ES-I3 (cell line): Measurements from ENCODE around the gene VANGL2.

Experiments used
- H3K36me3 ChIP-seq: 2 replicates; pipeline ENCODE4 v1.6.1; 2013; ENCODE audit warnings: mild to moderate bottlenecking, low read length, control low read depth, moderate library complexity; ENCODE audit not compliant: insufficient read depth
- H3K4me1 ChIP-seq: 2 replicates; pipeline ENCODE4 v1.6.1; 2013; ENCODE audit warnings: mild to moderate bottlenecking, control low read depth, low read length; ENCODE audit not compliant: insufficient read depth
- H3K9ac ChIP-seq: 2 replicates; pipeline ENCODE4 v1.6.1; 2013; ENCODE audit warnings: low read depth, mild to moderate bottlenecking, low read length, moderate library complexity
- H3K9me3 ChIP-seq: 2 replicates; pipeline ENCODE4 v1.6.1; 2013; ENCODE audit warnings: mild to moderate bottlenecking, low read length, moderate library complexity; ENCODE audit not compliant: control insufficient read depth, insufficient read depth

The VANGL2 gene

DNA sequence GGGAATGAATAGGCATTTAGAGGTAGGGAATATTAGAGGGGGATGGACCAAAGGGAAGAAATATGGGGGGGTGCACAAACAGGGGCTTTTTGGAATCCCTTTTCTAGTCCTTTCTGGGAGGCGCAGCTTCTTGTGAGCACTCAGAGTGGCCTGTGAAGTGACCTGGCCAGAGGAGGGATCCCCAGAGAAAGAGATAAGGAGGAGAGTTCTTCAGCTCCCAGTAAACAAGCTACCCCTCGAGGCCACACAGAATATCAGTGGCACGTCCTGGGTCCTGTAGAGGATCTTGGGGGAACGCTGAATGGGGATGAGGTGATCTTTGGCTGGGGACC is 19.4 kb downstream of the VANGL2 start:
- Histone ChIP-seq H3K9me3 (no peaks in the 10 kb centered on the region), H3K4me1 (no peaks in the 10 kb centered on the region), H3K9ac (no peak overlapping the region), H3K36me3 (peaks cover 9% of the 10 kb centered on the region; the same call in 1 of the 2 replicates)

GRCh38 chr1:160420881-160421842 is 20.8 kb downstream of the VANGL2 start:
- Histone ChIP-seq H3K9ac (no peak overlapping the region), H3K9me3 (no peaks in the 10 kb centered on the region), H3K36me3 (peaks cover 11% of the 10 kb centered on the region; the same call in 1 of the 2 replicates), H3K4me1 (no peaks in the 10 kb centered on the region)

- Histone ChIP-seq H3K9me3 (no peaks in the 10 kb centered on the region), H3K4me1 (no peaks in the 10 kb centered on the region), H3K36me3 (peaks cover 11% of the 10 kb centered on the region; the same call in 1 of the 2 replicates), H3K9ac (no peak overlapping the region)
Observed at GRCh38 chr1:160421881-160422280, 21.5 kb downstream of the VANGL2 start.

- Histone ChIP-seq H3K9ac (no peak overlapping the region), H3K36me3 (peaks cover 11% of the 10 kb centered on the region; the same call in 1 of the 2 replicates), H3K4me1 (peaks cover 3% of the 10 kb centered on the region; the same call in 1 of the 2 replicates), H3K9me3 (no peaks in the 10 kb centered on the region)
Observed at GRCh38 chr1:160423966-160424365, 23.6 kb downstream of the VANGL2 start.

DNA sequence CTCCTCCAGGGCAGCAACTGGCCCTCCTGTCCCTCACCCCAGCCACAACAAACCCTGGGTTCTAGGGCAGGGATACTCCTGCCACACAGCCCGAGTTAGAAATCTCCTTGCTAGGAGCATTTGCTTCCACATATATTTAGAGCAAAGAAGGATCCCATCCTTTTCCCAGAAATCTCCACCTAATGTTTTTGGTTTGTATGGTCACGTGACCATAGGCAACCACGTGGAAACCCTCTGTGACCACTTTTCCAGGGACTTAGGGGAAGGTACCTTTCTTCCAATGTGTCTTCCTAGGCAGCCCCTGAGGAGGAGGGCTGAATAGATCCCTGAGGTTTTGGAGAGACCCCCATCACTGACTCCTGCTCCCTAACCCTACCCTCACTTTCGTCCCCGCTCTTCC is 25.5 kb downstream of the VANGL2 start:
- Histone ChIP-seq H3K9ac (no peak overlapping the region), H3K9me3 (no peaks in the 10 kb centered on the region), H3K36me3 (peaks cover 11% of the 10 kb centered on the region; the same call in 1 of the 2 replicates), H3K4me1 (peaks cover 4% of the 10 kb centered on the region; the same call in 1 of the 2 replicates)

DNA sequence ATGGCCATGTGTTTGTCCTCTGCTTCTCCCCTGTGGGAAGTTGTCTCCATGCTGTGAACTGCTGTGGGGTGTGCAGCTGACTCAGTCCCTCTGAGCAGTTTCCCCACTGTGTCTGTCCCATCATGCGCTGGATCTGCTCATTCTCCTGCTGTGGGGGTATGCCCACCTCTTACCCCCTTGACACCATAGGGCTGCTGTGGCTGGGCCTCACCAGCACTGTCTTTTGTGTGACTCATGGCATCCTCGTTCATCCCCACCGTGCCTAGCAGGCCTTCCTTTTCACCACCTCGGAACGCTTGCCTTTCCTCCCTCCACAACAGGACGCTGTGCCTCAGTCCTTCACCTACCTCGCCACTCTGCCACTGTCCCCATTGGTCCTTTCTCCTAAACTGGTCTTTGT is 27.3 kb downstream of the VANGL2 start:
- Histone ChIP-seq H3K36me3 (peaks cover 5% of the 10 kb centered on the region; the same call in 1 of the 2 replicates), H3K9me3 (no peaks in the 10 kb centered on the region), H3K9ac (no peak overlapping the region), H3K4me1 (peaks cover 4% of the 10 kb centered on the region; the same call in 1 of the 2 replicates)

- Histone ChIP-seq H3K4me1 (peaks cover 4% of the 10 kb centered on the region; the same call in 1 of the 2 replicates), H3K36me3 (peaks cover 5% of the 10 kb centered on the region; the same call in 1 of the 2 replicates), H3K9ac (no peak overlapping the region), H3K9me3 (no peaks in the 10 kb centered on the region)
Observed at GRCh38 chr1:160428053-160428452, 27.7 kb downstream of the VANGL2 start.

- Histone ChIP-seq H3K36me3 (peaks cover 5% of the 10 kb centered on the region; the same call in 1 of the 2 replicates), H3K9ac (no peak overlapping the region), H3K4me1 (peaks cover 4% of the 10 kb centered on the region; the same call in 1 of the 2 replicates), H3K9me3 (no peaks in the 10 kb centered on the region)
Observed at GRCh38 chr1:160428655-160429054, 28.3 kb downstream of the VANGL2 start.

- Histone ChIP-seq H3K36me3 (peaks cover 5% of the 10 kb centered on the region; the same call in 1 of the 2 replicates), H3K9ac (no peak overlapping the region), H3K9me3 (0 out of 2 replicates have a peak, but pooled peaks cover 2% of the 10 kb centered on the region), H3K4me1 (peaks cover 4% of the 10 kb centered on the region; the same call in 1 of the 2 replicates)
Observed at GRCh38 chr1:160429125-160429561, 28.8 kb downstream of the VANGL2 start.

GRCh38 chr1:160429702-160430535 is 29.6 kb downstream of the VANGL2 start:
- H3K4me1 ChIP-seq = peaks cover 4% of the 10 kb centered on the region; the same call in 1 of the 2 replicates

DNA sequence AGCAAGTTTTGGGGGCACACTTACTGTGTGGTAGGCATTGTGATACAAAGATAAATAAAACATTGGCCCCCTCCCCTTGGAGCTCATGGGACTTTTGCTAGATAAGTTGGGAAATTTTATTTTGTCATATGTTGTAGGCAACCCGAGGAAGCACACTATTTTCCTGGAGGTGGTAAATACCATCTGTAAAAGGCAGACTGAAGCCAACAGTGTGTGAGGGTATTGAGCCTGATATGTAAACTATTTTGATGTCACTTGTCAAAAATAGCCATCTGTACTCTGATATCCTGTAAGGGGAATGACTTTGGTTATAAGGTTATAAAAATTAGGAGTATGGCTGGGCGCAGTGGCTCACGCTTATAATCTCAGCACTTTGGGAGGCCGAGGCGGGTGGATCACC is 30.6 kb downstream of the VANGL2 start:
- H3K9ac ChIP-seq = no peak overlapping the region
- peaks cover 4% of the 10 kb centered on the region; the same call in 1 of the 2 replicates for H3K4me1 ChIP-seq
- H3K36me3 ChIP-seq = no peaks in the 10 kb centered on the region
- 0 out of 2 replicates have a peak, but pooled peaks cover 2% of the 10 kb centered on the region for H3K9me3 ChIP-seq

More at GRCh38 chr1:160429702-160430535, 29.6 kb downstream of the VANGL2 start:
- Histone ChIP-seq H3K36me3 (peaks cover 1% of the 10 kb centered on the region; the same call in 1 of the 2 replicates), H3K9ac (no peak overlapping the region), H3K9me3 (0 out of 2 replicates have a peak, but pooled peaks cover 2% of the 10 kb centered on the region)

GRCh38 chr1:160431571-160431970 is 31.2 kb downstream of the VANGL2 start:
- Histone ChIP-seq H3K36me3 (no peaks in the 10 kb centered on the region), H3K9ac (no peak overlapping the region), H3K4me1 (peaks cover 4% of the 10 kb centered on the region; the same call in 1 of the 2 replicates), H3K9me3 (0 out of 2 replicates have a peak, but pooled peaks cover 2% of the 10 kb centered on the region)

- 0 out of 2 replicates have a peak, but pooled peaks cover 2% of the 10 kb centered on the region for H3K9me3 ChIP-seq
- no peak overlapping the region for H3K9ac ChIP-seq
- no peaks in the 10 kb centered on the region for H3K36me3 ChIP-seq
- H3K4me1 ChIP-seq = peaks cover 4% of the 10 kb centered on the region; the same call in 1 of the 2 replicates
Observed at GRCh38 chr1:160432371-160432786, 32.0 kb downstream of the VANGL2 start.

GRCh38 chr1:160436966-160437365 is 36.6 kb downstream of the VANGL2 start:
- H3K9ac ChIP-seq = no peak overlapping the region
- H3K4me1 ChIP-seq = no peaks in the 10 kb centered on the region
- no peaks in the 10 kb centered on the region for H3K36me3 ChIP-seq
- H3K9me3 ChIP-seq = 0 out of 2 replicates have a peak, but pooled peaks cover 2% of the 10 kb centered on the region
